Measurements from ENCODE around the gene MCMBP. TPM values are rescaled to one million over a fixed set of nuclear protein-coding genes. Genes with fewer than 3 reads are reported as not detected.
"Not testable (repeated sequence)": the region's sequence is repeated elsewhere in the genome, so short reads cannot be mapped to it uniquely, and the experiment has no call there.

Gene MCMBP
- total and polyA plus RNA-seq, 2 experiments from 2014 or later: 47.9 to 53.7 TPM

- H3K27me3 ChIP-seq (replicated peaks; ENCODE audit: insufficient read depth): no peaks in the 10 kb centered on the region
- H3K4me3 ChIP-seq: peak overlapping the region; percentile 94
- H3K27ac ChIP-seq: peak overlapping the region; percentile 64
- H3K9me2 ChIP-seq (ENCODE audit: insufficient read depth): no peaks in the 10 kb centered on the region
- peaks cover 40% of the 10 kb centered on the region for H3F3A ChIP-seq (ENCODE audit: insufficient read depth)
- H3K79me2 ChIP-seq (ENCODE audit: insufficient read depth): peaks cover 63% of the 10 kb centered on the region
- H3K4me2 ChIP-seq (ENCODE audit: unreplicated experiment): peak overlapping the region; percentile 89
- TF ChIP-seq EZH2phosphoT487 (IDR thresholded peaks at IDR 0.05; ENCODE audit: insufficient read depth, low read depth) (no peak), EZH2 (IDR thresholded peaks at IDR 0.05; ENCODE audit: insufficient read depth, poor library complexity, severe bottlenecking) (no peak)
- H3K9ac ChIP-seq: peak overlapping the region; percentile 96
- peak overlapping the region; percentile 89 for H2AFZ ChIP-seq
- DNase-seq: peak; percentile 27
- H3K36me3 ChIP-seq (ENCODE audit: low read depth): no peaks in the 10 kb centered on the region
- H3K4me1 ChIP-seq (ENCODE audit: insufficient read depth): peaks cover 35% of the 10 kb centered on the region
- no peaks in the 10 kb centered on the region for H3K9me3 ChIP-seq (ENCODE audit: low read depth)
- WGBS, 2 experiments (ENCODE audit: low coverage in 1 of 2, low lambda C conversion rate in 2 of 2, missing lambda C conversion rate in 2 of 2): 2 to 5% methylated on average over 9 of the region's 9 CpGs
- in situ Hi-C loops (cut with MboI): no loop called here
- peaks cover 11% of the 10 kb centered on the region; the same call in 1 of the 2 replicates for H4K20me1 ChIP-seq (ENCODE audit: insufficient read depth)
Measured at GRCh38 chr10:119893074-119893473, 20.4 kb upstream of the MCMBP start.

GRCh38 chr10:119892188-119893065 is 19.8 kb upstream of the MCMBP start, which contains the start of gene SEC23IP:
SEC23IP (plus strand) TSS chr10:119892730; CDS start chr10:119892783, 53 bp downstream.
- peak; percentile 99 for DNase-seq
- peaks cover 56% of the 10 kb centered on the region for H3K79me2 ChIP-seq (ENCODE audit: insufficient read depth)
- H3K4me1 ChIP-seq (ENCODE audit: insufficient read depth): peaks cover 33% of the 10 kb centered on the region
- H3K9me3 ChIP-seq (ENCODE audit: low read depth): no peaks in the 10 kb centered on the region
- H3K9me2 ChIP-seq (ENCODE audit: insufficient read depth): no peaks in the 10 kb centered on the region
- H3K9ac ChIP-seq: peak within 1 kb of the TSS; percentile 96
- H2AFZ ChIP-seq: peak within 1 kb of the TSS; percentile 89
- TF ChIP-seq EZH2 (IDR thresholded peaks at IDR 0.05; ENCODE audit: insufficient read depth, poor library complexity, severe bottlenecking) (no peak), EZH2phosphoT487 (IDR thresholded peaks at IDR 0.05; ENCODE audit: insufficient read depth, low read depth) (no peak)
- peak within 1 kb of the TSS; percentile 89 for H3K4me2 ChIP-seq (ENCODE audit: unreplicated experiment)
- H3K4me3 ChIP-seq: peak within 1 kb of the TSS; percentile 94
- WGBS, 2 experiments (ENCODE audit: low coverage in 1 of 2, low lambda C conversion rate in 2 of 2, missing lambda C conversion rate in 2 of 2): 1% methylated on average over 56 to 60 of the region's 61 CpGs
- no peaks in the 10 kb centered on the region for H3K36me3 ChIP-seq (ENCODE audit: low read depth)
- H3K27me3 ChIP-seq (replicated peaks; ENCODE audit: insufficient read depth): no peaks in the 10 kb centered on the region
- peak within 1 kb of the TSS; percentile 64 for H3K27ac ChIP-seq
- H4K20me1 ChIP-seq (ENCODE audit: insufficient read depth): peaks cover 10% of the 10 kb centered on the region; the same call in 1 of the 2 replicates
- peaks cover 37% of the 10 kb centered on the region for H3F3A ChIP-seq (ENCODE audit: insufficient read depth)
- in situ Hi-C loops (cut with MboI): no loop called here

- peak overlapping the region; percentile 64 for H3K27ac ChIP-seq
Measured at GRCh38 chr10:119891849-119892187, 19.2 kb upstream of the MCMBP start.

GRCh38 chr10:119890307-119890706 is 17.7 kb upstream of the MCMBP start:
- in situ Hi-C loops (cut with MboI): not testable (repeated sequence)
- peaks cover 13% of the 10 kb centered on the region for H3K4me1 ChIP-seq (ENCODE audit: insufficient read depth)
- 94 to 95% methylated on average over 4 of the region's 4 CpGs for WGBS, 2 experiments (ENCODE audit: low coverage in 1 of 2, low lambda C conversion rate in 2 of 2, missing lambda C conversion rate in 2 of 2)

More at GRCh38 chr10:119891849-119892187, 19.2 kb upstream of the MCMBP start:
- Histone ChIP-seq H3F3A (ENCODE audit: insufficient read depth) (peaks cover 31% of the 10 kb centered on the region), H2AFZ (peak overlapping the region; percentile 89), H3K79me2 (ENCODE audit: insufficient read depth) (peaks cover 50% of the 10 kb centered on the region), H3K9ac (peak overlapping the region; percentile 96), H3K4me1 (ENCODE audit: insufficient read depth) (peaks cover 27% of the 10 kb centered on the region), H3K4me3 (peak overlapping the region; percentile 94), H3K4me2 (ENCODE audit: unreplicated experiment) (peak overlapping the region; percentile 85)
- H3K9me3 ChIP-seq (ENCODE audit: low read depth); in situ Hi-C loops (cut with MboI); H3K36me3 ChIP-seq (ENCODE audit: low read depth); DNase-seq; H4K20me1 ChIP-seq (ENCODE audit: insufficient read depth); H3K9me2 ChIP-seq (ENCODE audit: insufficient read depth); H3K27me3 ChIP-seq (replicated peaks; ENCODE audit: insufficient read depth): not testable (repeated sequence)
- WGBS, 2 experiments (ENCODE audit: low coverage in 1 of 2, low lambda C conversion rate in 2 of 2, missing lambda C conversion rate in 2 of 2): 11 to 13% methylated on average over 14 of the region's 14 CpGs

GRCh38 chr10:119889201-119889600 is 16.6 kb upstream of the MCMBP start:
- H3K27ac ChIP-seq; H3K4me2 ChIP-seq (ENCODE audit: unreplicated experiment); H4K20me1 ChIP-seq (ENCODE audit: insufficient read depth); H3K4me1 ChIP-seq (ENCODE audit: insufficient read depth); H3K36me3 ChIP-seq (ENCODE audit: low read depth); DNase-seq; H3F3A ChIP-seq (ENCODE audit: insufficient read depth); in situ Hi-C loops (cut with MboI); H3K9me2 ChIP-seq (ENCODE audit: insufficient read depth); H3K9me3 ChIP-seq (ENCODE audit: low read depth); H3K9ac ChIP-seq; H3K4me3 ChIP-seq; H3K27me3 ChIP-seq (replicated peaks; ENCODE audit: insufficient read depth); H2AFZ ChIP-seq: not testable (repeated sequence)
- peaks cover 31% of the 10 kb centered on the region for H3K79me2 ChIP-seq (ENCODE audit: insufficient read depth)
- WGBS, 2 experiments (ENCODE audit: low coverage in 1 of 2, low lambda C conversion rate in 2 of 2, missing lambda C conversion rate in 2 of 2): 78% methylated on average over 3 of the region's 3 CpGs

More at GRCh38 chr10:119890307-119890706, 17.7 kb upstream of the MCMBP start:
- not testable (repeated sequence) for H3K27me3 ChIP-seq (replicated peaks; ENCODE audit: insufficient read depth); H2AFZ ChIP-seq; H3K9ac ChIP-seq; H3K27ac ChIP-seq; H3K4me3 ChIP-seq; H3K36me3 ChIP-seq (ENCODE audit: low read depth); H3K4me2 ChIP-seq (ENCODE audit: unreplicated experiment); H3K9me2 ChIP-seq (ENCODE audit: insufficient read depth); H3K9me3 ChIP-seq (ENCODE audit: low read depth); H4K20me1 ChIP-seq (ENCODE audit: insufficient read depth); DNase-seq
- peaks cover 42% of the 10 kb centered on the region for H3K79me2 ChIP-seq (ENCODE audit: insufficient read depth)
- H3F3A ChIP-seq (ENCODE audit: insufficient read depth): peaks cover 17% of the 10 kb centered on the region

- H3K9ac ChIP-seq; H3F3A ChIP-seq (ENCODE audit: insufficient read depth); DNase-seq; H3K27ac ChIP-seq; H2AFZ ChIP-seq; H3K4me2 ChIP-seq (ENCODE audit: unreplicated experiment); H3K27me3 ChIP-seq (replicated peaks; ENCODE audit: insufficient read depth); H3K9me2 ChIP-seq (ENCODE audit: insufficient read depth); H3K36me3 ChIP-seq (ENCODE audit: low read depth); H3K4me1 ChIP-seq (ENCODE audit: insufficient read depth); H4K20me1 ChIP-seq (ENCODE audit: insufficient read depth); in situ Hi-C loops (cut with MboI); H3K4me3 ChIP-seq; H3K9me3 ChIP-seq (ENCODE audit: low read depth): not testable (repeated sequence)
- 52% methylated on average over 3 of the region's 3 CpGs for WGBS, 2 experiments (ENCODE audit: low coverage in 1 of 2, low lambda C conversion rate in 2 of 2, missing lambda C conversion rate in 2 of 2)
- peaks cover 26% of the 10 kb centered on the region for H3K79me2 ChIP-seq (ENCODE audit: insufficient read depth)
Measured at GRCh38 chr10:119888715-119889114, 16.1 kb upstream of the MCMBP start.

GRCh38 chr10:119886070-119886469 is 13.4 kb upstream of the MCMBP start:
- WGBS, 2 experiments (ENCODE audit: low coverage in 1 of 2, low lambda C conversion rate in 2 of 2, missing lambda C conversion rate in 2 of 2): 82 to 85% methylated on average over 6 of the region's 6 CpGs
- H3K9ac ChIP-seq; H3K79me2 ChIP-seq (ENCODE audit: insufficient read depth); in situ Hi-C loops (cut with MboI); H3K4me2 ChIP-seq (ENCODE audit: unreplicated experiment); H3K36me3 ChIP-seq (ENCODE audit: low read depth); H3K27ac ChIP-seq; DNase-seq; H3K4me3 ChIP-seq; H4K20me1 ChIP-seq (ENCODE audit: insufficient read depth); H3K9me3 ChIP-seq (ENCODE audit: low read depth); H3K9me2 ChIP-seq (ENCODE audit: insufficient read depth); H3F3A ChIP-seq (ENCODE audit: insufficient read depth); H3K4me1 ChIP-seq (ENCODE audit: insufficient read depth); H2AFZ ChIP-seq; H3K27me3 ChIP-seq (replicated peaks; ENCODE audit: insufficient read depth): not testable (repeated sequence)
